Panc1 (cell line): Measurements from ENCODE around the gene HS2ST1. TPM values are rescaled to one million over a fixed set of nuclear protein-coding genes. Genes with fewer than 3 reads are reported as not detected.
"Not testable (repeated sequence)": the region's sequence is repeated elsewhere in the genome, so short reads cannot be mapped to it uniquely, and the experiment has no call there.

Experiments
- ATAC-seq: fragments of 200-7000 bp; cut with Tn5 transposase; 2 replicates; pipeline ENCODE4 v1.9.1; 2020; ENCODE audit warnings: mild to moderate bottlenecking, moderate library complexity
- BruUV-seq: library from RNA; stranded (reverse); fragments of 400-500 nt; replicated peaks from 2 replicates; lab custom pipeline; 2021; lab: Mats Ljungman, UMichigan
- CTCF ChIA-PET: fragments of 300-600 bp; sonication (Branson Sonifier 250); formaldehyde crosslinking; loops from one replicate; lab custom pipeline; 2022; ENCODE audit warnings: antibody characterized with exemption; lab: Charles Lee
- POLR2A ChIA-PET: fragments of 300-600 bp; sonication (Branson Sonifier 250); formaldehyde crosslinking; loops from one replicate; lab custom pipeline; 2022; ENCODE audit warnings: antibody characterized with exemption; lab: Charles Lee
- DNase-seq: peaks from one replicate; pipeline ENCODE4 v3.0.0-alpha.2; 2010; ENCODE audit warnings: low read depth, low spot score
- H3K27ac ChIP-seq: 2 replicates; pipeline ENCODE4 v1.5.1; 2011; ENCODE audit warnings: mild to moderate bottlenecking, low read length, inconsistent platforms
- H3K27me3 ChIP-seq: fragments of 200-500 bp; sonication (Bioruptor generic); 2 replicates; pipeline ENCODE4 v1.6.0; 2014; ENCODE audit warnings: low read length, inconsistent platforms; ENCODE audit not compliant: control insufficient read depth, insufficient read depth
- H3K36me3 ChIP-seq: fragments of 200-500 bp; sonication (Bioruptor generic); 2 replicates; pipeline ENCODE4 v1.5.1; 2014; ENCODE audit warnings: inconsistent platforms, mild to moderate bottlenecking, low read length, moderate library complexity; ENCODE audit not compliant: control insufficient read depth, insufficient read depth
- H3K4me1 ChIP-seq: 2 replicates; pipeline ENCODE4 v1.5.1; 2011; ENCODE audit warnings: inconsistent platforms, mild to moderate bottlenecking, low read length, moderate library complexity; ENCODE audit not compliant: control insufficient read depth, insufficient read depth
- H3K4me3 ChIP-seq, 2 experiments: 2 replicates each; pipeline ENCODE4 v1.5.1; 2011 to 2012; ENCODE audit warnings: low read depth in 2 of 2, low read length in 2 of 2, mild to moderate bottlenecking in 2 of 2, inconsistent platforms in 1 of 2, moderate library complexity in 1 of 2
- H3K9me3 ChIP-seq: fragments of 200-500 bp; sonication (Bioruptor generic); 2 replicates; pipeline ENCODE4 v1.5.1; 2014; ENCODE audit warnings: low read depth, mild to moderate bottlenecking, inconsistent platforms, low read length, moderate library complexity; ENCODE audit not compliant: control insufficient read depth, insufficient read depth
- CTCF ChIP-seq: fragments of 450-650 bp; IDR thresholded peaks from 2 replicates; pipeline ENCODE4 v1.5.1; 2017; ENCODE audit warnings: mild to moderate bottlenecking
- POLR2AphosphoS5 ChIP-seq: IDR thresholded peaks from 2 replicates; pipeline ENCODE4 v1.6.1; 2012; ENCODE audit warnings: mild to moderate bottlenecking, low read depth, low read length, moderate library complexity
- REST ChIP-seq, 2 experiments: IDR thresholded peaks; 2 replicates each; pipeline ENCODE4 v1.6.1; 2011 to 2012; ENCODE audit warnings: low read depth in 2 of 2, control low read depth in 1 of 2, low read length in 1 of 2, mild to moderate bottlenecking in 1 of 2, moderate library complexity in 1 of 2; ENCODE audit not compliant: insufficient read depth in 1 of 2
- SIN3A ChIP-seq: IDR thresholded peaks from 2 replicates; pipeline ENCODE4 v1.6.1; 2012; ENCODE audit warnings: low read depth, mild to moderate bottlenecking, low read length, moderate library complexity, borderline replicate concordance; ENCODE audit not compliant: insufficient read depth
- TCF7L2 ChIP-seq: IDR thresholded peaks from 2 replicates; pipeline ENCODE4 v1.6.1; 2011; ENCODE audit warnings: mild to moderate bottlenecking, low read depth, low read length, inconsistent platforms
- in situ Hi-C: cut with HindIII; loops from 2 replicates; pipeline ENCODE4 v1.10.0; 2016; ENCODE audit warnings: low sequenced_read_pairs, low pct_unique_long_range_greater_than_20kb
- intact Hi-C: fragments of 100-400 bp; cut with micrococcal nuclease; formaldehyde crosslinking; loops from one replicate; pipeline ENCODE4 v1.10.0; 2022; ENCODE audit not compliant: unreplicated experiment
- total RNA-seq: library from RNA; stranded (reverse); gene quantifications from one replicate; pipeline ENCODE4 v1.2.1, GENCODE V29; 2021; ENCODE audit not compliant: unreplicated experiment

The HS2ST1 gene
- total RNA-seq, 1 experiment from 2014 or later, result 81.0 TPM

- in situ Hi-C loops, result no loop called here
- CTCF ChIA-PET, result interaction anchor here (0.7 kb wide), 1 partner anchor 130 kb away, joined by 3 read pairs; no protein-coding TSS in a partner anchor
- TF ChIP-seq TCF7L2, result no peak
- TF ChIP-seq SIN3A, result no peak
- no peak for TF ChIP-seq POLR2AphosphoS5
- TF ChIP-seq REST (IDR thresholded peaks at IDR 0.05; ENCODE audit: insufficient read depth in 1 of 2, low read depth in 2 of 2, low read length in 1 of 2), result no peak
- no peak for TF ChIP-seq CTCF
- peaks cover 2% of the 10 kb centered on the region for H3K4me1 ChIP-seq
- H3K4me3 ChIP-seq, result no peak overlapping the region
- H3K9me3 ChIP-seq, result no peaks in the 10 kb centered on the region
- DNase-seq, result no peak
- no peak for ATAC-seq
- no peaks in the 10 kb centered on the region for H3K36me3 ChIP-seq
- intact Hi-C loops, result loop anchor here (10.0 kb wide), 1 partner anchor 109 kb away; the partner anchor contains the start of genes HS2ST1 and SELENOF
- H3K27me3 ChIP-seq, result no peaks in the 10 kb centered on the region
- BruUV-seq, result no TSS peak
- H3K27ac ChIP-seq, result no peak overlapping the region
- POLR2A ChIA-PET, result interaction anchor here (0.7 kb wide), 1 partner anchor 68 kb away, joined by 9 read pairs; no protein-coding TSS in a partner anchor
These were observed 108.9 kb downstream of the HS2ST1 start for GRCh38 chr1:87023326-87023725.

- ChIA-PET CTCF (interaction anchor here (0.5 to 1.0 kb wide), 2 partner anchors 90 to 244 kb away, joined by 6 to 14 read pairs; no protein-coding TSS in a partner anchor), POLR2A (no interaction called here)
- Histone ChIP-seq H3K4me3 (no peak overlapping the region), H3K27me3 (no peaks in the 10 kb centered on the region), H3K36me3 (no peaks in the 10 kb centered on the region), H3K4me1 (no peaks in the 10 kb centered on the region), H3K27ac (no peak overlapping the region), H3K9me3 (no peaks in the 10 kb centered on the region)
- peak; percentile 96 for ATAC-seq
- intact Hi-C loops, result loop anchor here (2.0 to 10.0 kb wide), 2 partner anchors 110 to 192 kb away; partner anchors contain the start of genes HS2ST1 and SELENOF
- in situ Hi-C loops, result no loop called here
- no TSS peak for BruUV-seq
- TF ChIP-seq REST (IDR thresholded peaks at IDR 0.05; ENCODE audit: insufficient read depth in 1 of 2, low read depth in 2 of 2, low read length in 1 of 2), result no peak
- TF ChIP-seq CTCF, result peak; percentile 81
- no peak for TF ChIP-seq SIN3A
- DNase-seq, result peak; percentile 47
These were observed 110.6 kb downstream of the HS2ST1 start for GRCh38 chr1:87024936-87025540.

GRCh38 chr1:87027561-87027960 lies 113.1 kb downstream of the HS2ST1 start:
- not testable (repeated sequence) for BruUV-seq

More at GRCh38 chr1:87027561-87027960, 113.1 kb downstream of the HS2ST1 start:
- CTCF ChIA-PET, H3K27me3 ChIP-seq, H3K4me3 ChIP-seq, H3K4me1 ChIP-seq, in situ Hi-C loops, H3K27ac ChIP-seq, H3K36me3 ChIP-seq, POLR2A ChIA-PET, H3K9me3 ChIP-seq, DNase-seq, ATAC-seq: not testable (repeated sequence)
- intact Hi-C loops, result loop anchor here (10.0 kb wide), 1 partner anchor 113 kb away; the partner anchor contains the start of genes HS2ST1 and SELENOF
